H9 (cell line): ENCODE results near the gene CCDC175. TPM values are rescaled to one million over a fixed set of nuclear protein-coding genes. Genes with fewer than 3 reads are reported as not detected.

ENCODE experiments used
- DNase-seq: peaks from one replicate; pipeline ENCODE4 v3.0.0-alpha.2; 2017
- H2AFZ ChIP-seq: one replicate; pipeline ENCODE4 v1.6.1; 2013; ENCODE audit warnings: mild to moderate bottlenecking, low read length, control low read depth, moderate library complexity
- H2AK5ac ChIP-seq: 2 replicates; pipeline ENCODE4 v1.6.1; 2013; ENCODE audit warnings: low read length, control low read depth, mixed read lengths; ENCODE audit not compliant: insufficient read length
- H2BK120ac ChIP-seq: one replicate; pipeline ENCODE4 v1.6.1; 2013; ENCODE audit warnings: low read depth, mild to moderate bottlenecking, low read length, control low read depth, inconsistent platforms; ENCODE audit not compliant: poor library complexity, severe bottlenecking
- H2BK12ac ChIP-seq: 2 replicates; pipeline ENCODE4 v1.6.1; 2013; ENCODE audit warnings: low read length, control low read depth, mixed read lengths, low read depth; ENCODE audit not compliant: insufficient read length
- H2BK15ac ChIP-seq: 2 replicates; pipeline ENCODE4 v1.6.1; 2013; ENCODE audit warnings: low read depth, low read length, control low read depth
- H2BK20ac ChIP-seq: one replicate; pipeline ENCODE4 v1.6.1; 2013; ENCODE audit warnings: low read depth, mild to moderate bottlenecking, low read length, control low read depth, inconsistent platforms; ENCODE audit not compliant: poor library complexity, severe bottlenecking
- H2BK5ac ChIP-seq: 2 replicates; pipeline ENCODE4 v1.6.1; 2013; ENCODE audit warnings: low read length, control low read depth, mixed read lengths; ENCODE audit not compliant: insufficient read length
- H3K14ac ChIP-seq: 2 replicates; pipeline ENCODE4 v1.6.1; 2013; ENCODE audit warnings: low read length, control low read depth; ENCODE audit not compliant: insufficient read depth
- H3K18ac ChIP-seq: 2 replicates; pipeline ENCODE4 v1.6.1; 2013; ENCODE audit warnings: low read depth, mild to moderate bottlenecking, mixed read lengths, low read length, control low read depth; ENCODE audit not compliant: insufficient read length
- H3K23ac ChIP-seq: 2 replicates; pipeline ENCODE4 v1.6.1; 2013; ENCODE audit warnings: low read length, control low read depth, mixed read lengths, low read depth; ENCODE audit not compliant: insufficient read length
- H3K23me2 ChIP-seq: 2 replicates; pipeline ENCODE4 v1.6.1; 2013; ENCODE audit warnings: low read depth, mild to moderate bottlenecking, mixed read lengths, low read length, control low read depth; ENCODE audit not compliant: insufficient read length, poor library complexity, severe bottlenecking
- H3K27ac ChIP-seq: 2 replicates; pipeline ENCODE4 v1.5.1; 2013; ENCODE audit warnings: low read length, control low read depth, mixed read lengths, low read depth; ENCODE audit not compliant: insufficient read length
- H3K27me3 ChIP-seq: 2 replicates; pipeline ENCODE4 v1.6.1; 2013; ENCODE audit warnings: low read length, control low read depth, inconsistent platforms; ENCODE audit not compliant: insufficient read depth
- H3K4ac ChIP-seq: 2 replicates; pipeline ENCODE4 v1.6.1; 2013; ENCODE audit warnings: low read depth, mild to moderate bottlenecking, control low read depth, inconsistent platforms, low read length, moderate library complexity
- H3K4me1 ChIP-seq: 2 replicates; pipeline ENCODE4 v1.6.1; 2013; ENCODE audit warnings: low read length, control low read depth, inconsistent platforms; ENCODE audit not compliant: insufficient read depth
- H3K4me2 ChIP-seq: 2 replicates; pipeline ENCODE4 v1.6.1; 2013; ENCODE audit warnings: low read length, control low read depth, mixed read lengths; ENCODE audit not compliant: insufficient read length, insufficient read depth
- H3K56ac ChIP-seq: 2 replicates; pipeline ENCODE4 v1.6.1; 2013; ENCODE audit warnings: low read depth, mild to moderate bottlenecking, mixed read lengths, low read length, control low read depth; ENCODE audit not compliant: insufficient read length
- H3K79me1 ChIP-seq: 2 replicates; pipeline ENCODE4 v1.6.1; 2013; ENCODE audit warnings: low read depth, mild to moderate bottlenecking, moderate library complexity, low read length, control low read depth, inconsistent platforms; ENCODE audit not compliant: insufficient read depth, poor library complexity, severe bottlenecking
- H3K79me2 ChIP-seq: 2 replicates; pipeline ENCODE4 v1.6.1; 2013; ENCODE audit warnings: low read length, control low read depth, inconsistent platforms; ENCODE audit not compliant: insufficient read depth
- H3K9ac ChIP-seq: 2 replicates; pipeline ENCODE4 v1.6.1; 2013; ENCODE audit warnings: low read length, control low read depth, mixed read lengths; ENCODE audit not compliant: insufficient read length; ENCODE audit errors: extremely low read depth
- H3K9me3 ChIP-seq: one replicate; pipeline ENCODE4 v1.6.1; 2013; ENCODE audit warnings: low read depth, low read length, inconsistent platforms; ENCODE audit not compliant: control insufficient read depth
- H3T11ph ChIP-seq: one replicate; pipeline ENCODE4 v1.6.1; 2013; ENCODE audit warnings: mild to moderate bottlenecking, low read length, control low read depth, inconsistent platforms
- H4K20me1 ChIP-seq: one replicate; pipeline ENCODE4 v1.6.1; 2013; ENCODE audit not compliant: control insufficient read depth, insufficient read length, insufficient read depth
- H4K5ac ChIP-seq: 2 replicates; pipeline ENCODE4 v1.6.1; 2013; ENCODE audit warnings: low read depth, mild to moderate bottlenecking, mixed read lengths, low read length, control low read depth; ENCODE audit not compliant: insufficient read length
- H4K8ac ChIP-seq: replicated peaks from 2 replicates; pipeline ENCODE4 v1.6.1; 2013; ENCODE audit warnings: low read length, control low read depth, mixed read lengths, low read depth; ENCODE audit not compliant: insufficient read length
- H4K91ac ChIP-seq: 2 replicates; pipeline ENCODE4 v1.6.1; 2013; ENCODE audit warnings: low read depth, mild to moderate bottlenecking, moderate library complexity, mixed read lengths, low read length, control low read depth; ENCODE audit not compliant: insufficient read length
- H3K27ac Mint-ChIP-seq, 3 experiments: 2 replicates in 2 of 3; 3 replicates in 1 of 3; pipeline ENCODE4 v1.8.0; 2020 to 2021; ENCODE audit warnings: mixed read lengths in 3 of 3, mild to moderate bottlenecking in 1 of 3, moderate library complexity in 1 of 3
- H3K27me3 Mint-ChIP-seq: 2 replicates; pipeline ENCODE4 v1.8.0; 2021; ENCODE audit warnings: low read depth, mild to moderate bottlenecking, moderate library complexity, mixed read lengths
- H3K36me3 Mint-ChIP-seq, 3 experiments: 2 replicates in 2 of 3; 3 replicates in 1 of 3; pipeline ENCODE4 v1.8.0; 2020 to 2021; ENCODE audit warnings: low read depth in 3 of 3, mixed read lengths in 3 of 3; ENCODE audit not compliant: insufficient read depth in 1 of 3
- H3K4me1 Mint-ChIP-seq, 2 experiments: 2 replicates each; pipeline ENCODE4 v1.8.0; 2020; ENCODE audit warnings: mixed read lengths in 2 of 2
- H3K4me3 Mint-ChIP-seq, 2 experiments: 2 replicates in 1 of 2; 3 replicates in 1 of 2; pipeline ENCODE4 v1.8.0; 2020 to 2021; ENCODE audit warnings: mild to moderate bottlenecking in 2 of 2, mixed read lengths in 2 of 2, moderate library complexity in 1 of 2
- H3K9me3 Mint-ChIP-seq, 2 experiments: 2 replicates in 1 of 2; 3 replicates in 1 of 2; pipeline ENCODE4 v1.8.0; 2020; ENCODE audit warnings: mild to moderate bottlenecking in 2 of 2, mixed read lengths in 2 of 2, moderate library complexity in 1 of 2
- CTCF ChIP-seq: fragments of 200-600 bp; sonication (generic); conservative IDR thresholded peaks from 3 replicates; pipeline ENCODE4 v1.8.0; 2021; ENCODE audit warnings: antibody characterized with exemption, mild to moderate bottlenecking
- WGBS: extraction: QIAGEN DNeasy Blood & Tissue Kit; methylation state at CpG from one replicate; pipeline ENCODE4 v1.1.7; 2013; ENCODE audit warnings: missing lambda C conversion rate, low lambda C conversion rate, mixed read lengths; ENCODE audit not compliant: insufficient read length; ENCODE audit errors: extremely low coverage; 5-methylcytosine and 5-hydroxymethylcytosine counted together
- total RNA-seq: library from RNA; stranded (reverse); gene quantifications from 2 replicates; pipeline ENCODE4 v1.2.1, GENCODE V29; 2021

Gene CCDC175
- total RNA-seq, 1 experiment from 2014 or later = 0.09 TPM

- Histone ChIP-seq H3K56ac (no peak overlapping the region), H3K79me2 (no peaks in the 10 kb centered on the region), H3K27ac (no peak overlapping the region), H2AFZ (no peak overlapping the region), H4K8ac (no peak overlapping the region), H3K18ac (no peak overlapping the region), H2BK15ac (no peak overlapping the region), H3K9me3 (no peaks in the 10 kb centered on the region), H2BK5ac (no peak overlapping the region), H3K23ac (no peak overlapping the region), H4K91ac (no peak overlapping the region), H3K23me2 (peaks cover 12% of the 10 kb centered on the region), H3K4ac (no peak overlapping the region), H3K4me1 (no peaks in the 10 kb centered on the region), H3K14ac (no peak overlapping the region), H2BK12ac (no peak overlapping the region), H2BK20ac (no peak overlapping the region), H4K5ac (no peak overlapping the region), H2AK5ac (no peak overlapping the region), H2BK120ac (no peak overlapping the region), H3T11ph (no peak overlapping the region), H3K9ac (no peak overlapping the region), H3K79me1 (no peaks in the 10 kb centered on the region), H3K4me2 (peak overlapping the region; percentile 36), H4K20me1 (no peaks in the 10 kb centered on the region), H3K27me3 (peaks cover 3% of the 10 kb centered on the region; the same call in 1 of the 2 replicates)
- H3K4me3 Mint-ChIP-seq = peak overlapping the region; percentile 75 to 87
- H3K36me3 Mint-ChIP-seq = peaks cover 0 to 6% (median 0%) of the 10 kb centered on the region in 3 experiments; a peak in 3 of 7 replicates
- no peak overlapping the region for H3K27ac Mint-ChIP-seq
- peaks cover 25% of the 10 kb centered on the region for H3K27me3 Mint-ChIP-seq
- no CpG with 5 or more reads among the region's 60 CpGs for WGBS
- peaks cover 9 to 12% of the 10 kb centered on the region in 2 experiments for H3K4me1 Mint-ChIP-seq
- no peak for TF ChIP-seq CTCF
- peak; percentile 59 for DNase-seq
- no peaks in the 10 kb centered on the region for H3K9me3 Mint-ChIP-seq
Measured at GRCh38 chr14:59463787-59464485, 112.7 kb downstream of the CCDC175 start.
